B cell (primary cell): Measurements from ENCODE around the gene PIK3IP1. TPM values are rescaled to one million over a fixed set of nuclear protein-coding genes. Genes with fewer than 3 reads are reported as not detected.

ENCODE experiments used
- ATAC-seq: fragments of 200-7000 bp; cut with Tn5 transposase; one replicate; pipeline ENCODE4 v1.10.0; 2021; ENCODE audit warnings: low read depth, mild to moderate bottlenecking, moderate number of reproducible peaks, moderate library complexity
- CTCF ChIA-PET: fragments of 350-600 bp; sonication (Branson Sonifier 250); formaldehyde crosslinking; loops from one replicate; lab custom pipeline; 2021; ENCODE audit warnings: antibody characterized with exemption, inconsistent platforms; lab: Charles Lee
- POLR2A ChIA-PET: fragments of 350-600 bp; sonication (Branson Sonifier 250); formaldehyde crosslinking; loops from one replicate; lab custom pipeline; 2021; ENCODE audit warnings: antibody characterized with exemption; lab: Charles Lee
- DNase-seq: peaks from one replicate; pipeline ENCODE4 v3.0.0; 2013
- H2AFZ ChIP-seq: 2 replicates; pipeline ENCODE4 v1.6.1; 2012; ENCODE audit warnings: mild to moderate bottlenecking, low read depth, low read length; ENCODE audit not compliant: insufficient read depth, poor library complexity, severe bottlenecking
- H3K27ac ChIP-seq, 2 donors: 1 replicate in 1 of 2; 2 replicates in 1 of 2; pipeline ENCODE4 v1.5.1; 2012 to 2013; ENCODE audit warnings: low read length in 2 of 2, mild to moderate bottlenecking in 2 of 2, moderate library complexity in 1 of 2
- H3K27me3 ChIP-seq, 4 experiments: fragments of 200-600 bp in 1 of 4; sonication (generic) in 1 of 4; replicated peaks in 1 of 4; 1 replicate in 2 of 4; 2 replicates in 2 of 4; pipeline versions ENCODE4 v1.6.1 to v1.7.0; 2013 to 2016; ENCODE audit warnings: low read length in 3 of 4, mild to moderate bottlenecking in 2 of 4, mixed read lengths in 1 of 4, moderate library complexity in 1 of 4; ENCODE audit not compliant: insufficient read depth in 4 of 4, control insufficient read depth in 3 of 4; ENCODE audit errors: control extremely low read depth in 1 of 4
- H3K36me3 ChIP-seq, 2 experiments: replicated peaks in 1 of 2; 1 replicate in 1 of 2; 2 replicates in 1 of 2; pipeline versions ENCODE4 v1.6.1 to v1.7.1; 2013; ENCODE audit warnings: low read length in 1 of 2; ENCODE audit not compliant: insufficient read depth in 2 of 2, control insufficient read depth in 1 of 2; ENCODE audit errors: control extremely low read depth in 1 of 2, extremely low read depth in 1 of 2
- H3K4me1 ChIP-seq, 2 donors: fragments of 200-600 bp in 1 of 2; sonication (generic) in 1 of 2; 1 replicate in 1 of 2; 2 replicates in 1 of 2; pipeline versions ENCODE4 v1.5.1 to v1.6.1; 2013 to 2017; ENCODE audit warnings: low read length in 2 of 2; ENCODE audit not compliant: control insufficient read depth in 2 of 2, insufficient read depth in 2 of 2
- H3K4me2 ChIP-seq: replicated peaks from 2 replicates; pipeline ENCODE3; 2012; ENCODE audit warnings: mild to moderate bottlenecking, low read depth, low read length; ENCODE audit not compliant: poor library complexity, severe bottlenecking
- H3K4me3 ChIP-seq, 5 experiments: fragments of 200-600 bp in 1 of 5; sonication (generic) in 1 of 5; 1 replicate in 3 of 5; 2 replicates in 2 of 5; pipeline versions ENCODE4 v1.5.1 to v1.7.0; 2011 to 2016; ENCODE audit warnings: low read length in 4 of 5, mild to moderate bottlenecking in 4 of 5, low read depth in 2 of 5, control low read depth in 1 of 5, moderate library complexity in 1 of 5; ENCODE audit not compliant: insufficient read depth in 1 of 5; ENCODE audit errors: control extremely low read depth in 1 of 5, extremely low read depth in 1 of 5
- H3K79me2 ChIP-seq: fragments of 200-600 bp; sonication (generic); one replicate; pipeline ENCODE4 v1.6.0; 2016; ENCODE audit warnings: low read length; ENCODE audit not compliant: control insufficient read depth, insufficient read depth
- H3K9ac ChIP-seq: fragments of 200-600 bp; sonication (generic); 2 replicates; pipeline ENCODE4 v1.6.1; 2017; ENCODE audit warnings: mild to moderate bottlenecking, low read length, moderate library complexity
- H3K9me3 ChIP-seq, 3 donors: one replicate each; pipeline versions ENCODE4 v1.6.1 to v1.7.1; 2013; ENCODE audit warnings: low read length in 2 of 3; ENCODE audit not compliant: control insufficient read depth in 2 of 3, insufficient read depth in 1 of 3; ENCODE audit errors: control extremely low read depth in 1 of 3
- H4K20me1 ChIP-seq: 2 replicates; pipeline ENCODE4 v1.6.0; 2012; ENCODE audit warnings: mild to moderate bottlenecking, low read length; ENCODE audit not compliant: insufficient read depth, control insufficient read depth, poor library complexity, severe bottlenecking
- H3K27ac Mint-ChIP-seq: one replicate; pipeline ENCODE4 v1.8.0; 2021; ENCODE audit warnings: mixed read lengths
- H3K27me3 Mint-ChIP-seq: one replicate; pipeline ENCODE4 v1.8.0; 2021; ENCODE audit warnings: mixed read lengths
- H3K4me1 Mint-ChIP-seq: one replicate; pipeline ENCODE4 v1.8.0; 2021; ENCODE audit warnings: mixed read lengths
- H3K4me3 Mint-ChIP-seq: one replicate; pipeline ENCODE4 v1.8.0; 2021; ENCODE audit warnings: mixed read lengths
- H3K9me3 Mint-ChIP-seq: one replicate; pipeline ENCODE4 v1.8.0; 2022; ENCODE audit warnings: mixed read lengths; ENCODE audit not compliant: insufficient read depth
- CTCF ChIP-seq: fragments of 200-600 bp; IDR thresholded peaks from one replicate; pipeline ENCODE4 v1.8.0; 2022; ENCODE audit warnings: antibody characterized with exemption, mild to moderate bottlenecking
- EZH2 ChIP-seq: IDR thresholded peaks from 2 replicates; pipeline ENCODE4 v1.6.1; 2012; ENCODE audit warnings: borderline replicate concordance, low read depth, mild to moderate bottlenecking, moderate library complexity, low read length; ENCODE audit not compliant: insufficient read depth, poor library complexity, severe bottlenecking
- WGBS: methylation state at CpG from one replicate; pipeline ENCODE4 v1.1.5; 2013; ENCODE audit warnings: missing lambda C conversion rate; ENCODE audit not compliant: insufficient coverage; 5-methylcytosine and 5-hydroxymethylcytosine counted together
- intact Hi-C: fragments of 100-400 bp; cut with micrococcal nuclease; formaldehyde crosslinking; loops from one replicate; pipeline ENCODE4 v1.10.0; 2022
- polyA plus RNA-seq: library from polyadenylated mRNA; depleted of rRNA; stranded (reverse); fragments of >200 nt; gene quantifications from 2 replicates; pipeline ENCODE4 v1.2.3, GENCODE V29; 2012
- total RNA-seq, 2 donors: library from RNA; stranded (reverse); fragments of 120-200 nt in 1 of 2; gene quantifications; 1 replicate in 1 of 2; 2 replicates in 1 of 2; pipeline versions ENCODE4 v1.2.3 to v1.2.4, GENCODE V29; 2013 to 2022

The PIK3IP1 gene
- total and polyA plus RNA-seq, 2 donors (not counting 1 experiment from before 2014, with no cell fraction given): 89.8 to 92.9 TPM

GRCh38 chr22:31289344-31289743 is 2.9 kb downstream of the PIK3IP1 start:
- ATAC-seq: no peak
- 63% methylated on average over 10 of the region's 13 CpGs for WGBS
- H2AFZ ChIP-seq: no peak overlapping the region

More at GRCh38 chr22:31289344-31289743, 2.9 kb downstream of the PIK3IP1 start:
- no peaks in the 10 kb centered on the region for H3K27me3 ChIP-seq
- H3K9ac ChIP-seq: peak overlapping the region; percentile 99
- peaks cover 5% of the 10 kb centered on the region for H4K20me1 ChIP-seq
- H3K4me1 ChIP-seq: peaks cover 72 to 85% of the 10 kb centered on the region in 2 donors
- Mint-ChIP-seq H3K9me3 (no peaks in the 10 kb centered on the region), H3K27ac (peak overlapping the region; percentile 100), H3K4me3 (peak overlapping the region; percentile 97), H3K27me3 (no peaks in the 10 kb centered on the region), H3K4me1 (peaks cover 70% of the 10 kb centered on the region)
- peak overlapping the region; percentile 97 for H3K4me2 ChIP-seq
- no peak for DNase-seq
- peaks cover 78% of the 10 kb centered on the region for H3K79me2 ChIP-seq
- H3K36me3 ChIP-seq: peaks cover 7 to 44% of the 10 kb centered on the region in 2 experiments
- POLR2A ChIA-PET: interaction anchor here (0.9 to 2.6 kb wide), 3 partner anchors 55 to 109 kb away, joined by 3 to 18 read pairs (median 13); partner anchors contain the start of gene PATZ1
- H3K4me3 ChIP-seq: peak overlapping the region in 4 of 5 experiments; percentile 72 to 95 (median 90)
- CTCF ChIA-PET: interaction anchor here (0.7 to 18.7 kb wide), 5 partner anchors 17 to 78 kb away, joined by 3 to 208 read pairs (median 17); partner anchors contain the start of genes LIMK2 and PATZ1
- H3K27ac ChIP-seq: peak overlapping the region; percentile 99 to 100
- TF ChIP-seq EZH2: no peak
- TF ChIP-seq CTCF: no peak
- intact Hi-C loops: no loop called here
- H3K9me3 ChIP-seq: no peaks in the 10 kb centered on the region
